T-helper 1 cell (primary cell): ENCODE results near the gene USH2A.

ENCODE experiments used
- DNase-seq, 5 donors: peaks; one replicate each; pipeline ENCODE4 v3.0.0-alpha.2; 2012 to 2020

The USH2A gene

DNA sequence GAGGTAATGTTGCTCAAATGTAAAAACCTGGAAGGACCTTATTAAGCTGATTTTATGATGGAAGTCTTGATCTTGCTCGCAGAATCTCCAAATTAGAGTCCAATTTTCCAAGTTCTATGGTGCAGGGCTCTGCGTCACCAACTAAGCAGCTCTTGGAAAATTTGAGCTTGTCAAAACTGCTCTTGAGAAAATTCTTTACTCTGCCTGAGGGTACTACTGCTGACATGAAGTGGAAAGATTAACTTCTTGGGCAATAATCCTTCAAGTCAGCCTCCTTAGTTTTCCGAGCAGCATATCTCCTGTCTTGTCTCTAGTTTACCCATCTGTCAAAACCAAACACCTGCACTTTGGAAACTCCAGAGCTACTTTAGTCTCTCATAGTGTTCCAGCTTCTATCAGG, 562.4 kb downstream of the USH2A start:
- DNase-seq, result no peak

DNA sequence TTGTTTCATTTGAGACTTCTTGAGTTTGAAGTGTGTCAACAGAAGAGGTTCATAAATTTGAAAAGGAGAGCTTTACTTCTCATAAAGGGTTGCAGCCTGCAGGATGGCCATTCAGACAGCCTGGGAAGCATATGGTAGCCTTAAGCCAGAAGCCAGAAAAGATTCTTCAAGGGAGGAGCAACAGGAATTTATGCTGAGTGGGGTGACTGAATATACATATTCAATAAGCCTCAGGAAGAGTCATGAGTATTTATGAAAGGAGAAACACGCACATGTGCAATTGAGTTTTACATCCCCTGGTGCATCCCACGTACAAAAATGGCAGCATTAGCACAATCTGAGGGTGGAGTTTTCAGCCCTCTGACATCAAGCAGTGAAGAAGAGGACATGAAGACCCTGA, 565.9 kb downstream of the USH2A start:
- no peak for DNase-seq

DNA sequence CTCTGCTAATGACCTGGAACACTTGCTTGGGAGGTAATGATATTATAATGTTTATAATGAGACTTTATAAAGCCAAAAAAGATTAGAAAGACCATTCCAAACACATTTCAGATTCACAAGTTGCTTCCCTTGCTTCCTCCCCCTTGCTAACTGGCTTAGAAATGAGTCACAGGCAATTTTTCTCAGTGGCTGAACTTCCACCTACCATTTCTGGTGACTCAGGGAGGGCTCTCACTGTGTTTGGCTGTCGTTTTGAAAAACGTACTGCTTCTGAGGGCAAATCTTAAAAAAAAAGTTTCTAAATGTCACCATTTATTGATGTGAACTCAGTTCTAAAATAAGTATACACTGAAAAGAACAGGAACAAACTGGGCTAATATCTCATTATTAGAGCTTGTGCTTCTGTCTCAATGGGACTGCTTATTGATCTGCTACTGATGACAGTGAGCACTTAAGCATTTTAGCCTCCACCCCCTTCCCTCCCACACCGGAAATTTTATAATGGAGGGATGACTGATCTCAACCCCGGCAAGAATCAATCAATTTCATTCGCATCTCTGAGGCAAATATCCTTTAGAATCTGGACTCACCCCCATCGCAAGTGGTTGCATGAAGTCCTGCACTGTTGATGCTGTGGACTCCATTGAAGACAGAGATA, 577.9 kb downstream of the USH2A start:
- no peak for DNase-seq

DNA sequence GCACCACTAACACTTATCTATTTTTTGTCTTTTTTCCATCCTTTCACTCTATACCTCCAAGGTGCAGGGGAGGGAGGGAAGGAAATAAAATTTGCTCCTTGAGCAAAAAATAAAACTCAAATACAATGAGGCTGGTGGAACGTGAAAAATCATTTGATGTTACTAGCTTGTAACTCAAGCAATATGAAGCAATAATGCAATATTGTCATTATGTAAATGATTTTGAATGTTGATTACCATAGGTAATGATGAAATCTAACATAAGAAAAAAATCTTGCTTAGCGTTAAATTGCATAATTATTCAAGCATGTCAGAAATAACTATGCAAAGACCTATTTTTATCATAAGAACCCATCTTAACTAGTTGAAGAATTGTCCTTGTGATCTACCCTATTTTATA, 578.5 kb downstream of the USH2A start:
- no peak for DNase-seq

DNA sequence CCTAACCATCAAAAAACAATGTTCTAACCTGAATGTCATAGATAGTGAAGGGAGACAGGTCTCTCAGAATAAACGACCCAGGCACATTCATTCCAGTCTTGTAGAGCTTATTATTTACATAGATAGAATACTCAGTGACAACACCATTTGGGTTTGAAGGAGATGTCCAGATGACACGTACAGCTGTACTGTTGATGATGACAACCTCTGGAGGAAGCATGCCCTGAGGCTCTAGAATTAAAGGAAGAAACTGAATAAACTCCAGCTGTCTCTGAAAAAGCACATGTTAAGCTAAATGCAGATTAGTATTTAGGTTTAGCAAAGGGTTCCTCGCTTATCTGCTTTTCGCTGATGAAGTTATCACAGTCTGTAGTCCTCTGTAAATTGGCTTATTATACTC, 579.0 kb downstream of the USH2A start:
- no peak for DNase-seq

DNA sequence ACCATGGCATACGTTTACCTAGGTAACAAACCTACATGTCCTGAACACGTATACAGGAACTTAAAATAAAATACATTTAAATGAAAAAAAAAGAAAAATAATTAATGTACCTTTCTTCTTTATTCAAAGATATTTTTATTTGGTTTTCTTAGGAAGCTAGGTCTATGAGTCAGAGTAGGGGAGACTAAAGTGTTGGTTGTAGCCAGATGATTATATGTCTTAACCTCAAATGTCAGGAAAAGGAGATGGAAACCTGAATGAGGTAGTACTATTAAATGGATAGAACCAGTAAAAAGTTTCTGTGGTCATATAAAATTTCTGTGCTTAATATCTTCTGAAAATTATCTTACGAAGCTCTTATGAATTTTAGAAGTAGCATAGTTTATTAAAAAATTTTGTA, 580.3 kb downstream of the USH2A start:
- no peak for DNase-seq

DNA sequence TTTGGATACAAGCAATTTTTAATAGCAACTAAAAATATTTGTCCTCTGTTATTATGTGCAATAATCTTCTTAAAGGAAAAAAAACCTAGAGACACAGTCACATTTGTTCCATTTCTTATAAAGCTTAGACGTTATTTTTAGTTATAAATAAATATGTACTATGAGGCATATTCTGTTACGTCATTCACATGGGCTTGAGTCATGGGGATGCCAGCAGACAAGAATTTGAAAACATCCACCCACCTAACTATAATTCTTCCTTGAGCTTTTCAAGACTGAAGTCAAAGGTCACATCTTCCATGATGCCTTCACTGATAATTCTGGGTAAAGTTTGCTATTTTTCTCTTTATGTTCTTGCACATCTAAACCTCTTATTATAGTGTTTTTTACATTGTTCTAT, 587.3 kb downstream of the USH2A start:
- no peak for DNase-seq

DNA sequence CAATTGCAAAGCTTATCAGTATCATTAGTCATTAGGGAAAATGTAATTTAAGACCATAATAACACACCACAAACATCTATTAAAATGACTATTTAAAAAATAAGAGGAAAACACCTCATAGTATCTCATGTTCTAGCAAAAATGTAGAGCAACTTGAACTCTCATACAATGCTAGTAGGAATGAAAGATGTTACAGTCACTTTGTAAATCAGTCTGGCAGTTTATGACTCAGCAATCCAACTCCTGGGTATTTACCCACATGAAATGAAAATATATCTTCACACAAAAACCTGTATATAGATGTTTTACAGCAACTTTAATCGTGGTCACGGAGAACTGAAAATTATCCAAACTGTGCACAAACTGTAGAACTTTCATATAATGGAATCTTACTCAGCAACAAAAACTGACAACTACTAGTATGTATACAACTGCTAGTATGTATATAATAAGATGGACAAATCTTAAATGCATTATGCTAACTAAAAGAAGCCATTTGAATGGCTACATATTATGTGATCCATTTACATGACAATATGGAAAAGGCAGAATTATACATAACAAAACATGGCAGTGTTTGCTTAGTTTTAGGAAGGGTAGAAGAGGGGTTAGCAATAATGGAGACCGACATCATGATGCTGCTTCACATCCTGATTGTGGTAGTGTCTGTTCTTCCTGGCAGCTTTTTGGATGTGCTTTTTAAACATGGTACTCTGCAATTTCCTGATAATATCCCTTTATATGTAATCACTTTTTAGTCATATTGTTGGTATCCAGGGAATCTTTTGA, 589.1 kb downstream of the USH2A start:
- DNase-seq, result no peak

DNA sequence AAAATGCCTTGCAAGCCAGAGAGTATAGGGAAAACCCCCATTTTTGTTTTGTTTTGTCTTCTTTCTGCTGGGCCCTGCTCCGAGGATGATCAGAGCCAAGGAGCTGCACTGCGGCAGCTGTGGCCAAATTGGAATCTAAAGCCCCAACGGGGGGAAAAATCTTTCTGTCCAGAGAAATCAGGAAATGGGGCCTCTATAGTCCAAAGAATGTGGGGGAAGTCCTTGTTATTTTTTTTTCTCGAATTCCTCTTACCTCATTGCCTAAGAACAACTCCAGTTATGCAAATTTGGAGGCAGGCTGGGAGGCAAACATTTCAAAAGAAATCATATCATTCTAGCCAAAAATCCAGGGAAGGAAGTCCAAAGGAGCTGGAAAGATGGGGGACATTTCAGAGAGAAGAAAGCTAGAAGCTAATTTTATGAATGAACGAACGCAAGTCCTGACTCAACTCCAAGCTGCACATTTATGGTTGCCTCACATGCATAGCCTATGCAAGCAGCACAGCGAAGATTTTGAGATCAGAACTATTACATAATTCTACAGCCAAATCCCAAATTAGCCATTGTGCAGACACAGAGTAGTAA, 592.9 kb downstream of the USH2A start:
- DNase-seq, result no peak

DNA sequence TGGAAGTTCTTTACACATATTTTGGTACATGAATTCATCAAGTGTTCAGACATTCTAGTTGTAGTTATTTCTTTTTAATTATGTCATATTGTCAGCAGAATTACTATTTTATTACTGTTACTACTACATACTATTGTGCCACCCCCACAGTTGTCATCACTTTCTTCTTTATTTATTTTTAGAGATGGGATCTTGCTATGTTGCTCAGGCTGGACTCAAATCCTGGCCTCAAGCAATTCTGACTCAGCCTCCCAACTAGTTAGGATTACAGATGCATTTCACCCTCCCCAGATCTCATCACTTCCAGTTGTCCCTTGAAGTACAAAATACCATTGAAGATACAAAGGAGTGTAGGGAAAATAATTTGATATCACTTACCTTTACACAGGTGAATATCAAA, 598.2 kb downstream of the USH2A start:
- no peak for DNase-seq

DNA sequence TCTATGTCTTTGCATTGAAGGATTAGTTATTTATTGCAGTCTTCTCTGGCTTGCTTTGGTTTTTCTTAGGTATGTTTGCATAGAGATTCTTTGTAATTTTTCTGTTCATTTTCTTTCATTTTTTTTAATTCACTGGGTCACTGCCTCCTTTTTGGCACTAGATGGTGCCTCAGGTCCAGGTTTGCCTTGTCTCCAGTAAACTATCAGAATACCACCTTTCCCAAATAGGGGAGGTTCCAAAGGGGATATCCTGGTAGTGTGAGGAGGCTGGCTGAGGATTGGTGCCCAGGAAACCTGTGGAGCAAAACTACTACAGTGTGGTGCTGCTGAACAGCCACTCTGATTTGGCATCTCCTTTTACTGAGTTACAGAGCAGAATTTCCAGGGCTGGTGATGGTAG, 599.0 kb downstream of the USH2A start:
- DNase-seq, result no peak

DNA sequence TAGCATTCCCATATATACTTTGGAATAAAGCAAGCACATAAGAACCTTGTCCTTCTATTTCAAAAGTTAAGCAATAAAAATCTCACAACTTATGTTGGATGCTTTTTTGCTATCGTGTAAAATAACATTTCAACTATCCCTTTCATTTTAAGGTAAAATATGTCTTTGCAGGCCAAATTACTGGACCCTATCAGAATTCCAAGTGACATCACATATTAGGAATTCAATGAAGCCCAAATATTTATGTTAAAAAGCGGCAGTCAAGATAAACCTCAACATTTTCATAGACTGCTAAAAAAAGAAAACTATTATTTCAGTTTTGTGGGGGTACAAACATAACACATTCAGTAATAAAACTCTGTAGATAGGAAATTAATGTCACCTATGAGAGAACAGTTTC, 604.1 kb downstream of the USH2A start:
- DNase-seq, result no peak

DNA sequence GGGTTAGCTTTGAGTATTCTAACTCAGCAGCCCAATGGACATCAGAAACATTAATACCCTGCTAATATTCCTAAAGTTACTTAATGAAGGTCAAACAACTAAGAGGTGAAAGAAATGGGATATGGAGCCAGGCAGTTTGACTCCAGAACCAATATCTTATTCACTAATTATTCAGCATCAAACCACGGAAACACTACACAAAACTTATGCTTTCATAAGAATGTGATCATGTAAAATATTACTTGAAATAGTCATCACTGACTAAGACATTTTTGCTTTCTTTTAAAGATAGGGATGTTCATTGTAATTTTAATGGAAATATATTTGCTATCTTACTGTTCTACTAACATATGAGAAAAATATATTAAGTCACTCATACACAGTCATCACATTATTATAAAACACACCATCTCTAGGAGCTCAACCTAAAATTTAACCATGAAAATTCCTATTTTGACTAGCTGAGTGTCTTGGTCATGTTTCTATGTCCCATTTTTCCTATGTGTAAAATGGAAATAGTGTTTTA, 615.3 kb downstream of the USH2A start:
- DNase-seq, result no peak

DNA sequence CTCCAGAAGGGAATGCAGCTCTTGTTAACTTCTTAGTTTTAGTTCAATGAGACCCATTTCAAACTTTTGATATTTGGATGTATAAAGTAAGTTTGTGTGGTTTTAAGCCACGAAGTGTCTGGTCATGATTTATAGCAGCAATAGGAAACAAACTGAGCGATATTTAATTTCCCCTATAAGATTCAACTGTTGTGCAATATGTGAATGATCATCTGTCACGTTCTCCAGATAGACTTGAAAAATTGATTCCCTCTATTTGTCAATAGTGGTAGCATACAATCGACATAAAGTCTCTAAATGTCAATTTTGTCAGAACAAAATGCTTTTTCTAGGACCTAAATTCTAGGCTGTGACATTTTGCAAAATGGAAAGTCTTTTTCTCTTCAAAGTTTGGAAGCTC, 616.0 kb downstream of the USH2A start:
- no peak for DNase-seq

DNA sequence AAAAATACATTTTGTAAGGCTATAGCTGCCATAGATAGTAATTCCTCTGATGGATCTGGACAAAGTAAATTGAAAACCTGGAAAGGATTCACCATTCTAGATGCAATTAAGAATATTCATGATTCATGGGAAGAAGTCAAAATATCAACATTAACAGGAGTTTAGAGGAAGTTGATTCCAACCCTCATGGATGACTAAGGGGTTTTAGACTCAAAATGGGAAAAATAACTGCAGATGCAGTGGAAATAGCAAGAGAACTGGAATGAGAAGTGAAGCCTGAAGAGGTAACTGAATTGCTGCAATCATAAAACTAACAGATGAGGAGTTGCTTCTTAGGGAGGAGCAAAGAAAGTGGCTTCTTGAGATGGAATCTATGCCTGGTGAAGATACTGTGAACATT, 625.4 kb downstream of the USH2A start:
- no peak for DNase-seq

DNA sequence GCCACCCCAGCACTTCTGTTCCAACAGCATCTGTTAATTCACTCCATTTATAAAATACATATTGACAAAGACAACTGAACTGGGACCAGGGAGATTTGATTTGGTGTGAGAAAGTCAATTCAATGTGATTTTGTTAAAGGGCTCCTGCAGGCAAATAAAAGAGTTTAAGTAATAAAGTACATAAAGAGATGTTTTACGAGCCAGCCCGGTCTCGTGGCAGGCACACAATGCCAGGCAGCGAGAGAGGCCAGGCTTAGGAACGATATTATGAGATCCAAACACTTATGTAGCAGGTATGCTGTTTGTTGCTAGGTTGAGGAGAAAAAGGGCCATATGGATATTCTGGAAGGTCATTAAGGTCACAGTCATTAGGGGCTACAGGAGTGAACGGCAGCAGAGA, 629.1 kb downstream of the USH2A start:
- no peak for DNase-seq

DNA sequence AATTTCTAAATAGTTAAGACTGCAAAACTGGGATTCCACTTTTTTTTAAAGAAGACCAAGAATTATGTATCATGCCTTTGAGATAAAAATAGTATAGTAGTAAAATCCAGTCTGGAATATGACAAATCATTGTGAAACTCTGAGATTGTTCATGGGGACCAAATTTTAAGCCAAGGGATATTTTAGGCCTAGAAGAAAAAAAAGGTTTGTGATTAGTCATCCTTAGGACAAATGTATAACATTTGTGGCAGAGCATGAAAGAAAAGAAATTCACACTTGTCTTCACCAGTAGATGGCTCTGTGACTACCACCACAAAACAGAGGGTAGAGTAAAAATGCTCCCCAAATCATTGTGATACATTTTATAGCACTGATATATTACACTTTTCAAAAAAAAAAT, 630.1 kb downstream of the USH2A start:
- no peak for DNase-seq

DNA sequence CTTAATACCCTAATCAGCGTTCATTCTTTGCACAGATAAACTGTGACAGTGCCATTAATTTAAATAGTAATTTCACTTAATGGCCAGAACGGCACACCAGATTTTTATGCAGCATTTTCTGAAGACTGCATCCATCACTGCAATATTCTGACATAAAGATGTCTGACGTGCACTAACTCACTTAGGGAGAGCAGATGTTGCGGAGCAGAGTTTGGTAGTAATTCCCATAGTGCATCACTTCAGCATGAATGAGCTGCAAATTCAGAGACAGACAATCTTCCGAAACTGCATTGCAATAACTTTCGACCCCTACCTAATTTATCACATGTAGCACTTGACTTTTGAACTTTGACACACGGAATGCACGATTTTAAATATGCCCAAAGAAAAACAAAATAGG, 630.8 kb downstream of the USH2A start:
- DNase-seq, result no peak

DNA sequence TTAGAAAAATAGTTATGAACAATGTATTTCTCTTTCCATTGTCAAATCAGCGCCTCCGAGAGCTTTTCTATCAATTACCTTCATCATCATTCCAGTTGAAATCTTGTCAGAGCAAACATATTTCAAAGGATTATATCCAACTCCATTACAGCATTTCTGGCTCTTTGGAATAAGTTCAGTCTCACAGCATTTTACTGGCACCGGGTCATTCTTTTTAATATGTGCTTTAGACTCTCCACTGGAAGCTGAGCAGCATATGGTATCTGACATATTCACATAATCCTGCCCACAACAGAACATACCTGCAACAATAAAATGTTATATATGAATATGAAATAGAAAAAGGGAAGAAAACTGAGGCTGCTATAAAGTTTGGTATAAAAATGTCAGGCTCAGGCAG, 633.3 kb downstream of the USH2A start:
- DNase-seq, result no peak

DNA sequence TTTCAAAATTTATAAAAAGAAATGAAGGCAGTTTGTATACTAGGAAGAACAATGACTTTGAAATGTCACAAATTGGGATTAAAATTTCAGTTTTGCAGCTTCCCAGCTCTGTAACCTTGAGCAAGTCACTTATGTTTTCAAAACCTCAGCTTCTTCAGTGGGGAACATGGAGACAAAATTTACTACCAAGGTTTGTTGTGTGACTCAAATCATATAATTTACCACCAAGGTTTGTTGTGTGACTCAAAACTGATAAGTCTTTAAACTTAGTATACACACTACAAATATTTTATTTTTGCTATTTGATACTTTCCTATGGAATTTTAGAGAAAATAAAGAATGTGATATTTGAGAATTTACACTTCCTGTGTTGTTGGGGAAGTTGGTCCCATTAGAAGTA, 636.3 kb downstream of the USH2A start:
- DNase-seq, result no peak

DNA sequence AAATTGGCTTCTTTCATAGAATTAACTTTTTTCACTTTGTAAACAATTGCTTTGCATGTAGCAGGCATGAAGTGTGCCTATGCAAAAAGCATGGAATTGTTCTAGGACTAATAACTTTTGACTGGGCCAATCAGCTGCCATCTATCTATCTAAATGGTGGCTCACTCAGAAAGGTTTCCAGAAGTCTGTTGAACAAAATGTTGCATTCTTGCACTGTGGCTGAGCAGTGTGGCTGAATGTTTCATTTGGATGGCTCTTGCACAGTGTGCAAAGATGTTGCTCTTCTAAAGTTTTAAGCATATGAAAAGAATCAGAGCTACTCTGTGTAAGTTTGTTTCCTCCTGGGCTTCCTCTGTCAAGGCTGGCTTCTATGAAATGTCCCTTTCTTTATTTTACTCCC, 642.6 kb downstream of the USH2A start:
- DNase-seq, result no peak

DNA sequence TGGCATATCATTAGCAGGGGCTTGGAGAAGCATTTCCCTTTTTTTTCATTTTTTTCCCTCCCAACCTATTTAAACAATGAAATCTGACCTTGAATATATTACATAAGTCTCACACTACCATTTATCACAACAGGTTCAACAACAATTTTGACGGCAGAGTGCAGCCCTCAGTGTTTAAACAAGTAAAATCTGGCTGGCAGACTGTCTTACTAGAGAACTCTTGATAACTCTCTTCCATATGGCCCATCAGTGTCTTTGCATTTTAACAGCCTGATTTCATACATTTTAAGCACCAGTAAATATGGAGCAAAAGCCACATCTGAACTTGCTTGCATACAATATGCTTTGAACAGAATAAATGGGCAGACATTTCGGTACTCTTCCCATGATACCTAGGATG, 643.1 kb downstream of the USH2A start:
- DNase-seq, result no peak

DNA sequence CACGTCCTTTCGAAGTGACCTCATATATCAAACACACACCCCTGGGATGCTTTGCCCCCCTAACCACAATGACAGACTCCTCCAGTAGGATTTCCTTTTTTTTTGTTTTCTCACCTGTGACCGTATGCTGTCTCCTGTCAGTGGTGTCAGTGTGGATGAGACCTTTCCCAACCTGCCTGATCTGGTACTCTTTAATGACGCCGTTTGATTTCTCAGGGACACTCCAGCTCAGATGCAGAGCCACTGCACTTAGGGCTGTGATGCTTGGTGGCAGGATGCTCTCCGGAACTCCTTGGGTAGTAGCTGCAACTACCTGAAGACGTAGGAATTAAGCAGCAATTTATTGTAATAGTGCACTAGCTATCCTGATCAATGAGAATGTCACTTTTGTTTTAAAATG, 643.5 kb downstream of the USH2A start:
- DNase-seq, result no peak

DNA sequence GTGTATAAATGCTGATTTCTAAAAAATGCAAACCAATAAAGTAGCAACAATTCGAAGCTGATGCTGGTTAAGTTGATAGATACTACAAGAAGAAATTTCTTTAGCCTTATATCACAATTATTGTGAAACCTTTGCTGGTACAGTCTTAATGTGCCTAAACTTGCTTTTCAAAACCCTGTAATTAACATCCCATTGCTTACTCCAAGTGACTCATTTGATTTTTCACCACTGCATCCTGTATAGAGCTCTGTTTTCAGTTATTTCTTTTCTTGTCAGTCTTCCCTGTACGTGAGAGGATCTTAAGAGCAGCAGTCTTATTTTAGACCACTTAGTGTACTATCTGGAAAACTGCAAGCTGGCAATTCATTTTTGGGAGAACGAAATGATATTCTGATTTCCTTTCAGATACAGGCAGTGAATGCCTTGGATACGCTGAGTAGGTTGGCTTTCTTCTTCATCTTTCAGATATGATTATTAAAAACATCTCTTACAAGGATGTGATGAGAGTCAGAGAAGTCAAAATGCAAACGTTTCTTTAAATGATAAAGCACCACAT, 645.8 kb downstream of the USH2A start:
- no peak for DNase-seq
